Esophagus muscularis mucosa (tissue), 4 donors: ENCODE data around the gene KCTD1.

ENCODE experiments used
- EP300 ChIP-seq: sonication (generic); formaldehyde crosslinking; IDR thresholded peaks from one replicate; pipeline ENCODE4 v1.6.1; 2017; ENCODE audit warnings: antibody characterized with exemption
- POLR2A ChIP-seq: fragments of 450-650 bp; IDR thresholded peaks from one replicate; pipeline ENCODE4 v1.6.1; 2017; ENCODE audit warnings: antibody characterized with exemption, moderate library complexity, mild to moderate bottlenecking, low read depth
- POLR2AphosphoS5 ChIP-seq, 2 donors: sonication (generic); formaldehyde crosslinking; IDR thresholded peaks; one replicate each; pipeline ENCODE4 v1.6.1; 2017; ENCODE audit warnings: antibody characterized with exemption in 2 of 2
- TF ChIP-seq, protein P1 (sequence below), 3 experiments: fragments of 200-600 bp in 2 of 3; fragments of 450-650 bp in 1 of 3; sonication (generic) in 2 of 3; IDR thresholded peaks; one replicate each; pipeline ENCODE4 v1.5.1; 2017 to 2019; ENCODE audit warnings: antibody characterized with exemption in 3 of 3, mild to moderate bottlenecking in 2 of 3, moderate library complexity in 1 of 3

DNA sequence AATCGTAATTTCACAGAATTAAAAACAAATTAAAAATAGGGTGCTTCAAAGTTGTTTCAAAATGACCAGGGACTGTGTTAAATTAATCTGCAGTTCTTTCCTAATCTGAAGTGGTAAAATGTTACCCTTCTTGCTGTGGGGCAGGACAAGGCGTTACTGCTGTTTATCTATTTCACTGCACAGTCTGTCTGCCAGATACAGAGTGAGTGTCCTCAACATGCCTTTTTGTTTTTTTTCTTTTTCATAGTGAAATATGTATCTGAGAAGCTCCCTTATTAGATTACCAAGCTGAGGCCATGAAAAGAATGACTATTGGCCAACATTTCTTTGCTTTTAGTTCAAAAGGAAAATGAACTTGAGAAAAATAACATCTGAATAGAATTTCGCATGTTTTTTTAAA lies 38.0 kb downstream of the KCTD1 start:
- TF ChIP-seq, protein P1, sequence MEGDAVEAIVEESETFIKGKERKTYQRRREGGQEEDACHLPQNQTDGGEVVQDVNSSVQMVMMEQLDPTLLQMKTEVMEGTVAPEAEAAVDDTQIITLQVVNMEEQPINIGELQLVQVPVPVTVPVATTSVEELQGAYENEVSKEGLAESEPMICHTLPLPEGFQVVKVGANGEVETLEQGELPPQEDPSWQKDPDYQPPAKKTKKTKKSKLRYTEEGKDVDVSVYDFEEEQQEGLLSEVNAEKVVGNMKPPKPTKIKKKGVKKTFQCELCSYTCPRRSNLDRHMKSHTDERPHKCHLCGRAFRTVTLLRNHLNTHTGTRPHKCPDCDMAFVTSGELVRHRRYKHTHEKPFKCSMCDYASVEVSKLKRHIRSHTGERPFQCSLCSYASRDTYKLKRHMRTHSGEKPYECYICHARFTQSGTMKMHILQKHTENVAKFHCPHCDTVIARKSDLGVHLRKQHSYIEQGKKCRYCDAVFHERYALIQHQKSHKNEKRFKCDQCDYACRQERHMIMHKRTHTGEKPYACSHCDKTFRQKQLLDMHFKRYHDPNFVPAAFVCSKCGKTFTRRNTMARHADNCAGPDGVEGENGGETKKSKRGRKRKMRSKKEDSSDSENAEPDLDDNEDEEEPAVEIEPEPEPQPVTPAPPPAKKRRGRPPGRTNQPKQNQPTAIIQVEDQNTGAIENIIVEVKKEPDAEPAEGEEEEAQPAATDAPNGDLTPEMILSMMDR (IDR thresholded peaks at IDR 0.05) = no peak
- no peak for TF ChIP-seq POLR2A
- no peak for TF ChIP-seq POLR2AphosphoS5 (IDR thresholded peaks at IDR 0.05)
- no peak for TF ChIP-seq EP300
